SK-N-SH (cell line): ENCODE results near the gene AEN. TPM values are rescaled to one million over a fixed set of nuclear protein-coding genes. Genes with fewer than 3 reads are reported as not detected.

Experiments
- CTCF ChIA-PET: fragments of 300-600, 350-600 bp; formaldehyde crosslinking; extraction: SDS; loops from one replicate; lab custom pipeline; 2021; lab: Yijun Ruan, JAX
- POLR2A ChIA-PET: fragments of 350-600 bp; sonication (Branson Sonifier 250); formaldehyde crosslinking; extraction: SDS; loops from one replicate; lab custom pipeline; 2020; ENCODE audit warnings: antibody characterized with exemption, inconsistent platforms; lab: Yijun Ruan, JAX
- DNase-seq: peaks from one replicate; pipeline ENCODE4 v3.0.0; 2012
- H2AFZ ChIP-seq: fragments of 200-600 bp; sonication (generic); 2 replicates; pipeline ENCODE4 v1.8.1; 2016; ENCODE audit warnings: antibody characterized with exemption, mild to moderate bottlenecking, low read depth
- H3F3A ChIP-seq: fragments of 200-600 bp; sonication (generic); replicated peaks from 2 replicates; pipeline ENCODE3; 2016; ENCODE audit warnings: antibody characterized with exemption, mild to moderate bottlenecking; ENCODE audit not compliant: insufficient read depth
- H3K27ac ChIP-seq, 2 experiments: fragments of 200-500 bp in 1 of 2; fragments of 200-600 bp in 1 of 2; sonication (Bioruptor generic) in 1 of 2; sonication (generic), shearing (Covaris generic) in 1 of 2; 2 replicates each; pipeline versions ENCODE4 v1.5.1 to v1.6.1; 2014 to 2016; ENCODE audit warnings: low read depth in 2 of 2, inconsistent platforms in 1 of 2, low read length in 1 of 2, mild to moderate bottlenecking in 1 of 2, mixed read lengths in 1 of 2
- H3K27me3 ChIP-seq: fragments of 200-600 bp; sonication (generic), shearing (Covaris generic); 2 replicates; pipeline ENCODE4 v1.6.1; 2016; ENCODE audit warnings: mixed run types; ENCODE audit not compliant: insufficient read depth
- H3K36me3 ChIP-seq, 2 experiments: fragments of 200-500 bp in 1 of 2; fragments of 200-600 bp in 1 of 2; sonication (Bioruptor generic) in 1 of 2; sonication (generic) in 1 of 2; replicated peaks in 1 of 2; 2 replicates each; pipeline versions ENCODE3 to v1.5.1; 2014 to 2016; ENCODE audit warnings: low read length in 1 of 2, mild to moderate bottlenecking in 1 of 2; ENCODE audit not compliant: insufficient read depth in 2 of 2, control insufficient read depth in 1 of 2
- H3K4me1 ChIP-seq, 2 experiments: fragments of 200-500 bp in 1 of 2; fragments of 200-600 bp in 1 of 2; sonication (Bioruptor generic) in 1 of 2; sonication (generic), shearing (Covaris generic) in 1 of 2; 2 replicates each; pipeline versions ENCODE4 v1.5.1 to v1.6.1; 2014 to 2016; ENCODE audit warnings: low read depth in 1 of 2, low read length in 1 of 2, mixed run types in 1 of 2; ENCODE audit not compliant: insufficient read depth in 2 of 2, control insufficient read depth in 1 of 2
- H3K4me2 ChIP-seq: fragments of 200-600 bp; sonication (generic), shearing (Covaris generic); 2 replicates; pipeline ENCODE4 v1.6.1; 2017; ENCODE audit warnings: mixed run types
- H3K4me3 ChIP-seq, 2 experiments: fragments of 200-500 bp in 1 of 2; fragments of 200-600 bp in 1 of 2; sonication (Bioruptor generic) in 1 of 2; sonication (generic), shearing (Covaris generic) in 1 of 2; 2 replicates each; pipeline versions ENCODE4 v1.5.1 to v1.8.1; 2014 to 2016; ENCODE audit warnings: low read depth in 2 of 2, inconsistent platforms in 1 of 2, low read length in 1 of 2, mild to moderate bottlenecking in 1 of 2, mixed read lengths in 1 of 2, moderate library complexity in 1 of 2
- H3K79me2 ChIP-seq: fragments of 200-600 bp; sonication (generic); 2 replicates; pipeline ENCODE4 v1.8.1; 2017; ENCODE audit warnings: mild to moderate bottlenecking; ENCODE audit not compliant: insufficient read depth
- H3K9ac ChIP-seq: fragments of 200-600 bp; sonication (generic); 2 replicates; pipeline ENCODE4 v1.6.1; 2017; ENCODE audit warnings: mixed run types
- H3K9me2 ChIP-seq: fragments of 200-600 bp; sonication (generic); 2 replicates; pipeline ENCODE4 v1.6.1; 2017; ENCODE audit warnings: mixed run types
- H3K9me3 ChIP-seq: fragments of 200-600 bp; sonication (generic); 2 replicates; pipeline ENCODE4 v1.6.1; 2017; ENCODE audit warnings: mixed run types, mild to moderate bottlenecking, moderate library complexity
- H4K20me1 ChIP-seq: fragments of 200-600 bp; sonication (generic); 2 replicates; pipeline ENCODE4 v1.6.1; 2017; ENCODE audit warnings: mild to moderate bottlenecking, mixed run types; ENCODE audit not compliant: insufficient read depth
- CHD2 ChIP-seq: fragments of 150-350 bp; IDR thresholded peaks from 2 replicates; pipeline ENCODE4 v1.6.1; 2018; ENCODE audit warnings: low read length; ENCODE audit not compliant: partially characterized antibody
- CTCF ChIP-seq: fragments of 200-600 bp; sonication (generic); IDR thresholded peaks from 2 replicates; pipeline ENCODE4 v1.6.1; 2017; ENCODE audit warnings: antibody characterized with exemption, mild to moderate bottlenecking, moderate library complexity
- EP300 ChIP-seq, 2 experiments: IDR thresholded peaks; 2 replicates each; pipeline versions ENCODE4 v1.4.0 to v1.6.1; 2012; ENCODE audit warnings: borderline replicate concordance in 1 of 2, low read depth in 1 of 2, low read length in 1 of 2
- FOSL2 ChIP-seq: IDR thresholded peaks from 2 replicates; pipeline ENCODE4 v1.4.0; 2012; ENCODE audit warnings: low read depth, mild to moderate bottlenecking, moderate library complexity, borderline replicate concordance
- FOXM1 ChIP-seq: IDR thresholded peaks from 2 replicates; pipeline ENCODE4 v1.4.0; 2012; ENCODE audit warnings: low read depth, mild to moderate bottlenecking
- GATA2 ChIP-seq: sonication (generic); formaldehyde crosslinking; IDR thresholded peaks from 2 replicates; pipeline ENCODE4 v1.5.0; 2020; ENCODE audit warnings: mild to moderate bottlenecking, missing genetic modification reagents
- MXI1 ChIP-seq: IDR thresholded peaks from 2 replicates; pipeline ENCODE4 v1.6.1; 2012; ENCODE audit warnings: mild to moderate bottlenecking, low read depth, low read length, improper control_type of control experiment
- NRF1 ChIP-seq: IDR thresholded peaks from 2 replicates; pipeline ENCODE4 v1.6.1; 2012; ENCODE audit warnings: low read depth, mild to moderate bottlenecking, low read length
- POLR2AphosphoS5 ChIP-seq: IDR thresholded peaks from 2 replicates; pipeline ENCODE4 v1.6.1; 2012; ENCODE audit warnings: low read depth, low read length
- RCOR1 ChIP-seq: fragments of 150-350 bp; IDR thresholded peaks from 2 replicates; pipeline ENCODE4 v1.6.1; 2017; ENCODE audit warnings: antibody characterized with exemption, low read length
- REST ChIP-seq: IDR thresholded peaks from 2 replicates; pipeline ENCODE4 v1.6.1; 2012; ENCODE audit warnings: mild to moderate bottlenecking, low read depth, low read length, moderate library complexity
- RFX5 ChIP-seq: IDR thresholded peaks from 2 replicates; pipeline ENCODE4 v1.6.1; 2012; ENCODE audit warnings: mild to moderate bottlenecking, improper control_type of control experiment, low read length
- RXRA ChIP-seq: IDR thresholded peaks from 2 replicates; pipeline ENCODE4 v1.4.0; 2012; ENCODE audit warnings: low read depth, mild to moderate bottlenecking, borderline replicate concordance
- SIN3A ChIP-seq: IDR thresholded peaks from 2 replicates; pipeline ENCODE4 v1.6.1; 2012; ENCODE audit warnings: low read depth, mild to moderate bottlenecking, low read length, moderate library complexity, borderline replicate concordance
- TCF12 ChIP-seq: IDR thresholded peaks from 2 replicates; pipeline ENCODE4 v1.4.0; 2012
- USF1 ChIP-seq: IDR thresholded peaks from 2 replicates; pipeline ENCODE4 v1.4.0; 2012; ENCODE audit warnings: low read depth, borderline replicate concordance
- ZBTB33 ChIP-seq: IDR thresholded peaks from 2 replicates; pipeline ENCODE4 v1.4.0; 2012; ENCODE audit warnings: low read depth, borderline replicate concordance
- WGBS: methylation state at CpG from one replicate; pipeline ENCODE4 v1.1.6; 2017; ENCODE audit warnings: low lambda C conversion rate; 5-methylcytosine and 5-hydroxymethylcytosine counted together
- polyA plus RNA-seq, 3 experiments: library from polyadenylated mRNA; depleted of rRNA; stranded (reverse); fragments of >200 nt; gene quantifications; 2 replicates each; pipeline ENCODE4 v1.2.3, GENCODE V29; 2012

The AEN gene
- polyA plus RNA-seq, 1 of the 3 experiments (the other 2 are of a cell fraction), result 46.4 TPM

GRCh38 chr15:88620995-88621772 lies at the start of gene AEN (continued):
- no peak for TF ChIP-seq REST
- peak; percentile 92 for TF ChIP-seq SIN3A
- TF ChIP-seq POLR2AphosphoS5, result peak; percentile 78
- no peak for TF ChIP-seq NRF1
- no peak for TF ChIP-seq EP300 (IDR thresholded peaks at IDR 0.05; ENCODE audit: borderline replicate concordance in 1 of 2, low read depth in 1 of 2, low read length in 1 of 2)
- peak; percentile 54; the same call in 1 of the 2 replicates for TF ChIP-seq RFX5
- peak; percentile 76 for TF ChIP-seq CHD2
- no peak for TF ChIP-seq FOSL2
- peak; percentile 100 for TF ChIP-seq MXI1
- TF ChIP-seq FOXM1, result 0 out of 2 replicates have a peak, but pooled peaks have one; percentile 21
- no peak; the same call in 1 of the 2 replicates for TF ChIP-seq CTCF

GRCh38 chr15:88571852-88572259 lies 49.3 kb upstream of the AEN start:
- Histone ChIP-seq H3K4me1 (peaks cover 0 to 23% of the 10 kb centered on the region in 2 experiments; a peak in 1 of 4 replicates), H3K36me3 (no peaks in the 10 kb centered on the region), H3K27ac (peak overlapping the region in 1 of 2 experiments; percentile 71; a peak in 2 of 4 replicates), H3K4me2 (no peak overlapping the region), H3K27me3 (no peaks in the 10 kb centered on the region), H3K9me2 (no peaks in the 10 kb centered on the region), H4K20me1 (no peaks in the 10 kb centered on the region), H3K9ac (no peak overlapping the region), H3K79me2 (no peaks in the 10 kb centered on the region), H2AFZ (no peak overlapping the region), H3K9me3 (no peaks in the 10 kb centered on the region), H3K4me3 (no peak overlapping the region), H3F3A (no peaks in the 10 kb centered on the region)
- ChIA-PET POLR2A (interaction anchor here (0.9 to 1.5 kb wide), 2 partner anchors 28 to 33 kb away, joined by 3 to 7 read pairs; no protein-coding TSS in a partner anchor), CTCF (interaction anchor here (0.9 to 1.8 kb wide), 4 partner anchors 9 to 95 kb away, joined by 3 to 6 read pairs (median 4); no protein-coding TSS in a partner anchor)
- DNase-seq, result peak; percentile 77
- 7% methylated on average over 5 of the region's 5 CpGs for WGBS
- no peak for TF ChIP-seq POLR2AphosphoS5
- TF ChIP-seq REST, result no peak
- no peak for TF ChIP-seq RXRA
- TF ChIP-seq USF1, result peak; percentile 73; the same call in 1 of the 2 replicates
- TF ChIP-seq TCF12, result no peak
- TF ChIP-seq GATA2 (CRISPR knock-in tag), result peak; percentile 92
- peak; percentile 42; the same call in 1 of the 2 replicates for TF ChIP-seq MXI1
- TF ChIP-seq RCOR1, result peak; percentile 16; the same call in 1 of the 2 replicates
- TF ChIP-seq ZBTB33, result no peak
